HEK293 (cell line): Measurements from ENCODE around the gene KPTN.

Experiments used
- CTCF ChIP-seq: fragments of 450-650 bp; formaldehyde crosslinking; IDR thresholded peaks from 2 replicates; pipeline ENCODE4 v1.5.1; 2016; ENCODE audit warnings: missing biosample characterization, missing genetic modification characterization
- ZBTB10 ChIP-seq: fragments of 450-650 bp; formaldehyde crosslinking; IDR thresholded peaks from 2 replicates; pipeline ENCODE4 v1.5.1; 2016; ENCODE audit warnings: missing biosample characterization, missing genetic modification characterization
- ZNF239 ChIP-seq: fragments of 450-650 bp; formaldehyde crosslinking; IDR thresholded peaks from 2 replicates; pipeline ENCODE4 v1.5.1; 2016; ENCODE audit warnings: missing biosample characterization, missing genetic modification characterization
- ZNF404 ChIP-seq: fragments of 450-650 bp; formaldehyde crosslinking; IDR thresholded peaks from 2 replicates; pipeline ENCODE4 v1.5.1; 2017; ENCODE audit warnings: missing biosample characterization, missing genetic modification characterization
- ZNF513 ChIP-seq: fragments of 450-650 bp; IDR thresholded peaks from 2 replicates; pipeline ENCODE4 v1.5.1; 2018; ENCODE audit warnings: missing biosample characterization, missing genetic modification characterization
- ZSCAN30 ChIP-seq: fragments of 450-650 bp; IDR thresholded peaks from 2 replicates; pipeline ENCODE4 v1.5.1; 2018; ENCODE audit warnings: missing biosample characterization, mild to moderate bottlenecking, missing genetic modification characterization, moderate library complexity
- TF ChIP-seq, protein P1 (sequence below): sonication (generic); formaldehyde crosslinking; IDR thresholded peaks from 2 replicates; pipeline ENCODE4 v1.8.1; 2022; ENCODE audit warnings: mild to moderate bottlenecking, moderate library complexity, missing genetic modification reagents

DNA sequence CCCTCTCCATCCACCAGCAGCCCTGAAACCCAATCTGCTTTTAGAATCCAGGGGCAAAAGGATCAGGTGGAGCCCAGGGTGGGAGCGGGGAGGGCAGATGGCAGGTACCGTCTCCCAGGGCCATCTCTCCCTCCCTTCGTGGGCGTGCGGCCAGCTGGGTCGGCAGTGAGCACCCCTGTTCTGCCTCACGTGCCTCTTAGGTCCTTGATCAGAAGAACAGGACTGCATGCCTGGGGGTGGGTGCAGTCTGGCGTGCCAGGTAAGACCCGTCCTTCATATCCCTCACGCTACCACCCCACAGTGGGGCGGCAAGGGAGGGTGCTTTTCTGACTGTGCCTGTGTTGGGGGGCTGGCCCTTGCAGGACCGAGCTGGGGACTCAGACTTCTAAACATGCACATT, 14.3 kb downstream of the KPTN start:
- no peak for TF ChIP-seq ZNF239 (tag by site-specific recombination)
- no peak for TF ChIP-seq CTCF (tag by site-specific recombination)
- no peak for TF ChIP-seq ZNF513 (tag by site-specific recombination)
- TF ChIP-seq, protein P1, sequence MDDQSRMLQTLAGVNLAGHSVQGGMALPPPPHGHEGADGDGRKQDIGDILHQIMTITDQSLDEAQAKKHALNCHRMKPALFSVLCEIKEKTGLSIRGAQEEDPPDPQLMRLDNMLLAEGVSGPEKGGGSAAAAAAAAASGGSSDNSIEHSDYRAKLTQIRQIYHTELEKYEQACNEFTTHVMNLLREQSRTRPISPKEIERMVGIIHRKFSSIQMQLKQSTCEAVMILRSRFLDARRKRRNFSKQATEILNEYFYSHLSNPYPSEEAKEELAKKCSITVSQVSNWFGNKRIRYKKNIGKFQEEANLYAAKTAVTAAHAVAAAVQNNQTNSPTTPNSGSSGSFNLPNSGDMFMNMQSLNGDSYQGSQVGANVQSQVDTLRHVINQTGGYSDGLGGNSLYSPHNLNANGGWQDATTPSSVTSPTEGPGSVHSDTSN (CRISPR knock-in tag) = no peak
- TF ChIP-seq ZBTB10 (tag by site-specific recombination) = no peak
- no peak for TF ChIP-seq ZSCAN30 (tag by site-specific recombination)
- no peak for TF ChIP-seq ZNF404 (tag by site-specific recombination)
